A673 (cell line): Measurements from ENCODE around the gene CYP2R1. TPM values are rescaled to one million over a fixed set of nuclear protein-coding genes. Genes with fewer than 3 reads are reported as not detected.
"Not testable (repeated sequence)": the region's sequence is repeated elsewhere in the genome, so short reads cannot be mapped to it uniquely, and the experiment has no call there.

Experiments
- BruUV-seq: library from RNA; stranded (reverse); fragments of 400-500 nt; replicated peaks from 2 replicates; lab custom pipeline; 2021; lab: Mats Ljungman, UMichigan
- CTCF ChIA-PET: fragments of 300-600 bp; sonication (Branson Sonifier 250); formaldehyde crosslinking; loops from one replicate; lab custom pipeline; 2022; ENCODE audit warnings: antibody characterized with exemption; lab: Charles Lee
- POLR2A ChIA-PET: fragments of 300-600 bp; sonication (Branson Sonifier 250); formaldehyde crosslinking; loops from one replicate; lab custom pipeline; 2022; ENCODE audit warnings: antibody characterized with exemption; ENCODE audit not compliant: low non-redundant PET; lab: Charles Lee
- DNase-seq: peaks from one replicate; pipeline ENCODE4 v3.0.0-alpha.2; 2015; ENCODE audit warnings: low spot score
- H3K27ac ChIP-seq: fragments of 200-600 bp; sonication (generic); 2 replicates; pipeline ENCODE4 v1.5.1; 2016; ENCODE audit warnings: mixed run types, low read depth, mild to moderate bottlenecking, mixed read lengths, antibody characterized with exemption, low read length; ENCODE audit not compliant: poor library complexity, severe bottlenecking
- H3K27me3 ChIP-seq: fragments of 200-600 bp; sonication (generic); replicated peaks from 2 replicates; pipeline ENCODE4 v1.6.1; 2017; ENCODE audit warnings: mixed run types, low read depth, mild to moderate bottlenecking, mixed read lengths, antibody characterized with exemption, low read length; ENCODE audit not compliant: insufficient read depth, poor library complexity
- H3K36me3 ChIP-seq: fragments of 200-600 bp; sonication (generic); 2 replicates; pipeline ENCODE4 v1.6.1; 2016; ENCODE audit warnings: mixed run types, mild to moderate bottlenecking, mixed read lengths, antibody characterized with exemption, low read length; ENCODE audit not compliant: insufficient read depth, poor library complexity, severe bottlenecking
- H3K4me1 ChIP-seq: fragments of 200-600 bp; sonication (generic); 2 replicates; pipeline ENCODE4 v1.6.1; 2017; ENCODE audit warnings: mixed run types, mild to moderate bottlenecking, mixed read lengths, antibody characterized with exemption, low read length; ENCODE audit not compliant: insufficient read depth, poor library complexity, severe bottlenecking
- H3K4me3 ChIP-seq: fragments of 200-600 bp; sonication (generic); 2 replicates; pipeline ENCODE4 v1.5.1; 2016; ENCODE audit warnings: low read depth, mixed run types, mild to moderate bottlenecking, mixed read lengths, low read length; ENCODE audit not compliant: poor library complexity, severe bottlenecking
- H3K9me3 ChIP-seq: fragments of 200-600 bp; sonication (generic); 2 replicates; pipeline ENCODE4 v1.6.1; 2016; ENCODE audit warnings: mixed run types, low read depth, mild to moderate bottlenecking, mixed read lengths, antibody characterized with exemption, low read length; ENCODE audit not compliant: poor library complexity, severe bottlenecking
- EZH2 ChIP-seq: fragments of 200-600 bp; sonication (generic); IDR thresholded peaks from 2 replicates; pipeline ENCODE4 v1.6.1; 2017; ENCODE audit warnings: borderline replicate concordance, low read depth, mild to moderate bottlenecking, mixed read lengths, antibody characterized with exemption, low read length; ENCODE audit not compliant: poor library complexity, severe bottlenecking
- intact Hi-C: fragments of 100-400 bp; cut with micrococcal nuclease; formaldehyde crosslinking; loops from one replicate; pipeline ENCODE4 v1.10.0; 2022; ENCODE audit not compliant: unreplicated experiment
- total RNA-seq: library from RNA; stranded (reverse); gene quantifications from 2 replicates; pipeline ENCODE4 v1.2.3, GENCODE V29; 2021
- TF ChIP-seq, protein P1 (sequence below): fragments of 300-800, 200-600 bp; sonication (generic); conservative IDR thresholded peaks from 2 replicates; pipeline ENCODE4 v1.5.1; 2017; ENCODE audit warnings: low read depth, mild to moderate bottlenecking, antibody characterized with exemption, low read length, moderate library complexity, mixed read lengths

CYP2R1 gene
- total RNA-seq, 1 experiment from 2014 or later = 17.6 TPM

DNA sequence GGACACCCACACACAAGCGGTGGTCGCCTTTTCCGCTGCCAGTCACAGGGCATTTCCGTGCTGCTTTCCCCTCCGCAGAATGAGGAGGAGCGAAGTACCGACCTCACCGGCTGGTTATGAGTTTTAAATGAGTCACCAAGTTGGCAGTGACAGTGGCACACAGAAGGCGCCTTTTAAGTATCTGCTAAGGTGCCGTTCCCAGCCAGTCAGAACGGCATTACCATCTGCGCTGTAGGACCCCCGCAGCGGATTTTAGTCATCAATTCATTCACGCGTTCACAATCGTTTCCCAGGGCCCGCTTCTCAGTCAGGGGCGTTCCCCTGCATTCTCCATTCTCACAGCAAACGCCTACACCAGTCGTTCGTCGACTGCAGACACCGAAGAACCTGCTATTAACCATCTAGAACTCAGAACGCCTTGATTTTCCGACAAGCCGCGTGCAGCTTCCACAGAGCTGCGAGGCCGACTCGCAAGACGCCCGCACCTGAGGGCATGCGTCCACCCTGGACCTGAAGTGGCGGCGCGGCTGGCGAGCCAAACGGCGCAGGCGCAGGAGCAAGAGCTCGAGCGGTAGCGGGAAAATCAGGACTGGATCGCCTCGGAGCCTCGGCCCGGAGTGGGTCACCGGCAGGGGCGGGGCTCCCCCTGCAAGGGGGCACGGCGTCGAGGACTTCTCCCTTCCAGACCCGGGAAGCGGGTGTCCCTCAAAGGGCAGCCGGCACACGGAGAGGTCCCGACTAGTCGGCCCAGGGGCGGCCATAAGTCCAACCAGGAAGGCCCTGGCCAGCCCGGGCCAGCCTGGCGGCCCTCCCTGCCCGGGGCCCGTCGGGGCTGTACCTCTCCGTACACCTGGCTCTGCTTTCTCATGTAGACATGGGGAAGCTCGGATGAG, 642 bp downstream of the CYP2R1 start:
- intact Hi-C loops = loop anchor here (5.0 kb wide), 1 partner anchor 369 kb away; the partner anchor contains the start of gene PSMA1
- no peaks in the 10 kb centered on the region for H3K9me3 ChIP-seq
- peak; percentile 90 for DNase-seq
- ChIA-PET CTCF (interaction anchor here (1.7 kb wide), 1 partner anchor 17 kb away, joined by 14 read pairs; no protein-coding TSS in a partner anchor), POLR2A (no interaction called here)
- peak overlapping the region; percentile 83 for H3K27ac ChIP-seq
- TSS peak; percentile 53 for BruUV-seq
- peak overlapping the region; percentile 63 for H3K4me3 ChIP-seq
- H3K4me1 ChIP-seq = peaks cover 8% of the 10 kb centered on the region
- H3K36me3 ChIP-seq = no peaks in the 10 kb centered on the region
- TF ChIP-seq, protein P1, sequence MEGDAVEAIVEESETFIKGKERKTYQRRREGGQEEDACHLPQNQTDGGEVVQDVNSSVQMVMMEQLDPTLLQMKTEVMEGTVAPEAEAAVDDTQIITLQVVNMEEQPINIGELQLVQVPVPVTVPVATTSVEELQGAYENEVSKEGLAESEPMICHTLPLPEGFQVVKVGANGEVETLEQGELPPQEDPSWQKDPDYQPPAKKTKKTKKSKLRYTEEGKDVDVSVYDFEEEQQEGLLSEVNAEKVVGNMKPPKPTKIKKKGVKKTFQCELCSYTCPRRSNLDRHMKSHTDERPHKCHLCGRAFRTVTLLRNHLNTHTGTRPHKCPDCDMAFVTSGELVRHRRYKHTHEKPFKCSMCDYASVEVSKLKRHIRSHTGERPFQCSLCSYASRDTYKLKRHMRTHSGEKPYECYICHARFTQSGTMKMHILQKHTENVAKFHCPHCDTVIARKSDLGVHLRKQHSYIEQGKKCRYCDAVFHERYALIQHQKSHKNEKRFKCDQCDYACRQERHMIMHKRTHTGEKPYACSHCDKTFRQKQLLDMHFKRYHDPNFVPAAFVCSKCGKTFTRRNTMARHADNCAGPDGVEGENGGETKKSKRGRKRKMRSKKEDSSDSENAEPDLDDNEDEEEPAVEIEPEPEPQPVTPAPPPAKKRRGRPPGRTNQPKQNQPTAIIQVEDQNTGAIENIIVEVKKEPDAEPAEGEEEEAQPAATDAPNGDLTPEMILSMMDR = no peak; the same call in 1 of the 2 replicates
- no peak for TF ChIP-seq EZH2
- H3K27me3 ChIP-seq = no peaks in the 10 kb centered on the region

DNA sequence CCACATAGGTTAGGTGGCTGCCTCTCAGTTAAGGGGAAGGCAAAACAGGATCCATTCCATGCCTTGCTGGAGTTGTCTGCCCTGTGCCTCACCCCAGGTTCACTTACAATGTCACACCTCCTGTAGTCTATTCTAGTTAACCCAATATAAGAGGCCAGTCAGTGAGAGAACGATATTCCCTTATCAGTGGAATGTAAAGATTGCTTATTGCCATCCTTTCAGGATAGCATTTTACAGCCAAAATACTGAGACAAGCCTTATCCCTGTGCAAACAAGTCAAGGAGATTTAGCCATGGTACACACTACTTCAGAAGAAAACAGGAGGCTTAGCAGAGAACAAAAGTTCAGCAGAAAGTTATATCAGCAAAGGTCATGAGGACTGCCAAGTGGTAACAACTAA, 5.5 kb downstream of the CYP2R1 start:
- TF ChIP-seq, protein P1 = no peak
- TF ChIP-seq EZH2 = no peak
- ChIA-PET POLR2A (no interaction called here), CTCF (no interaction called here)
- Histone ChIP-seq H3K27ac (no peak overlapping the region), H3K27me3 (no peaks in the 10 kb centered on the region), H3K36me3 (no peaks in the 10 kb centered on the region), H3K4me3 (no peak overlapping the region), H3K9me3 (no peaks in the 10 kb centered on the region), H3K4me1 (no peaks in the 10 kb centered on the region)
- no TSS peak for BruUV-seq
- no peak for DNase-seq
- intact Hi-C loops = no loop called here

DNA sequence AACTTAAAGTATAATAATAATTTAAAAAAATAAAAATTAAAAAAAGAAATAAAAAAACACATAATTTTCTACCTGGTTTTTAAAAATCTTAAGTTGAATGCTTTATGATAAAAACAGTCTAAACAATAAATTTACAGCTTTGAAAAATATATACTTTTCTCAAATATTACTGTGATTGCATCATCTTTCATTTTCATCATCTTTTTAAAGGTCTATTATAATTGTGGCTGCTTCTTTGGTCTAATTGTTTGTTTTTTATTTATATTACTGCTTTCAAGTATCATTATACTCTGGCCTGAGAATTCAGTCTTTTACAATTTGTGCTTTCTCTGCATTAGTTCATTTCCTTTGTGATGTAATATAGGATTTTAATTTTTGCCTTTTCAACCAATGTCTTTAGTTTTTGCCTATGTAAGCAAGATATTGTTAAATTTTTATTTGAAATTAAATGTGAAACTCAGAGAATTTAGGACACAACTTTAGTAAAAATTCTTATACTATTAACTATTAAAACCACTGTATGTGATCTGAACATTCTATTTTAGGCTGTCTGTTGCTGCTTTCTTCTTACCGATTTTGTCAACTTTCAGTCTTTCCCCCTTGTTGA, 7.3 kb downstream of the CYP2R1 start:
- no peaks in the 10 kb centered on the region for H3K9me3 ChIP-seq
- no peaks in the 10 kb centered on the region for H3K4me1 ChIP-seq
- no peaks in the 10 kb centered on the region for H3K36me3 ChIP-seq
- ChIA-PET CTCF (no interaction called here), POLR2A (no interaction called here)
- intact Hi-C loops = no loop called here
- no peaks in the 10 kb centered on the region for H3K27me3 ChIP-seq
- H3K4me3 ChIP-seq = no peak overlapping the region
- TF ChIP-seq EZH2 = no peak
- no peak for DNase-seq
- H3K27ac ChIP-seq = no peak overlapping the region
- BruUV-seq = no TSS peak

DNA sequence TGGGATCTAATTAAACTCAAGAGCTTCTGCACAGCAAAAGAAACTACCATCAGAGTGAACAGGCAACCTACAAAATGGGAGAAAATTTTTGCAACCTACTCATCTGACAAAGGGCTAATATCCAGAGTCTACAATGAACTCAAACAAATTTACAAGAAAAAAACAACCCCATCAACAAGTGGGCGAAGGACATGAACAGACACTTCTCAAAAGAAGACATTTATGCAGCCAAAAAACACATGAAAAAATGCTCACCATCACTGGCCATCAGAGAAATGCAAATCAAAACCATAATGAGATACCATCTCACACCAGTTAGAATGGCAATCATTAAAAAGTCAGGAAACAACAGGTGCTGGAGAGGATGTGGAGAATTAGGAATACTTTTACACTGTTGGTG, 8.3 kb downstream of the CYP2R1 start:
- intact Hi-C loops, DNase-seq, CTCF ChIA-PET, H3K27me3 ChIP-seq, H3K9me3 ChIP-seq, H3K4me3 ChIP-seq, POLR2A ChIA-PET, H3K36me3 ChIP-seq, H3K27ac ChIP-seq, H3K4me1 ChIP-seq, BruUV-seq: not testable (repeated sequence)
